HG03354 (cell line): Measurements from ENCODE around the gene IRAG1.
"Not testable (repeated sequence)": the region's sequence is repeated elsewhere in the genome, so short reads cannot be mapped to it uniquely, and the experiment has no call there.

Source experiments
- ATAC-seq: cut with Tn5 transposase; IDR thresholded peaks from one replicate; pipeline ENCODE4 v1.9.1; 2021; ENCODE audit warnings: mild to moderate bottlenecking; ENCODE audit not compliant: unreplicated experiment, poor library complexity, severe bottlenecking

Gene IRAG1

GRCh38 chr11:10709299-10710086 is 15.9 kb upstream of the IRAG1 start:
- no peak for ATAC-seq

GRCh38 chr11:10708131-10708530 is 14.6 kb upstream of the IRAG1 start:
- ATAC-seq: no peak

GRCh38 chr11:10701982-10702381 is 8.4 kb upstream of the IRAG1 start:
- no peak for ATAC-seq

GRCh38 chr11:10699072-10699471 is 5.5 kb upstream of the IRAG1 start:
- no peak for ATAC-seq

GRCh38 chr11:10697323-10697620 is 3.7 kb upstream of the IRAG1 start:
- ATAC-seq: no peak

- ATAC-seq: no peak
Measured at GRCh38 chr11:10696468-10697322, 3.1 kb upstream of the IRAG1 start.

GRCh38 chr11:10695833-10696232 is 2.3 kb upstream of the IRAG1 start:
- ATAC-seq: no peak

GRCh38 chr11:10694486-10695239 is 1.1 kb upstream of the IRAG1 start:
- ATAC-seq: no peak

GRCh38 chr11:10692531-10693115 is 932 bp downstream of the IRAG1 start:
- no peak for ATAC-seq

- ATAC-seq: no peak
Measured at GRCh38 chr11:10688401-10688800, 5.2 kb downstream of the IRAG1 start.

- ATAC-seq: no peak
Measured at GRCh38 chr11:10686311-10686710, 7.2 kb downstream of the IRAG1 start.

GRCh38 chr11:10683429-10683828 is 10.1 kb downstream of the IRAG1 start:
- ATAC-seq: no peak

- ATAC-seq: no peak
Measured at GRCh38 chr11:10680956-10681487, 12.5 kb downstream of the IRAG1 start.

- not testable (repeated sequence) for ATAC-seq
Measured at GRCh38 chr11:10680279-10680678, 13.3 kb downstream of the IRAG1 start.

- ATAC-seq: no peak
Measured at GRCh38 chr11:10679644-10680043, 13.9 kb downstream of the IRAG1 start.

GRCh38 chr11:10678101-10678500 is 15.5 kb downstream of the IRAG1 start:
- ATAC-seq: no peak

GRCh38 chr11:10676919-10677318 is 16.6 kb downstream of the IRAG1 start:
- no peak for ATAC-seq

GRCh38 chr11:10674911-10675440 is 18.6 kb downstream of the IRAG1 start:
- ATAC-seq: no peak

GRCh38 chr11:10674440-10674855 is 19.1 kb downstream of the IRAG1 start:
- no peak for ATAC-seq
